ENCODE results near the gene C1orf52.

The C1orf52 gene

DNA sequence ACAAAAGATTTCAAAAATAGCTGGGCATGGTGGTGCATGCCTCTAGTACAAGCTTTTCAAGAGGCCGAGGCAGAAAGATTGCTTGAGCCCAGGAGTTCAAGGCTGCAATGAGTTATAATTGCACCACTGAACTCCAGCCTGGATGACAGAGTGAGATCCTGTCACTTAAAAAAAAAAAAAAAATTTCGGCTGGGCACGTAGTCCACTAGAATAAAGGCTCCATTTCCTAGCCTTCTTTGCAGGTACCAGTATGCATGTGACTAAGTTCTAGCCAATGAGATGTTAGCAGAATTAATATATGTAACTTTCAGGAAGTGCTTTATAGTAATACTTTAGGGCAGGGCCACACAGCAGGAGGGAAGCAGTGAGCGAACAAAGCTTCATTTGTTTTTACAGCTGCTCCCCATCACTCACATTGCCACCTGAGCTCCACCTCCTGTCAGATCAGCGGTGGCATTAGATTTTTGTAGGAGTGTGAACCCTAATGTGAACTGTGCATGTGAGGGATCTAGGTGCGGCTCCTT lies 29.8 kb downstream of the C1orf52 start:
- DNase-seq (ENCODE audit: low read depth): no peak

DNA sequence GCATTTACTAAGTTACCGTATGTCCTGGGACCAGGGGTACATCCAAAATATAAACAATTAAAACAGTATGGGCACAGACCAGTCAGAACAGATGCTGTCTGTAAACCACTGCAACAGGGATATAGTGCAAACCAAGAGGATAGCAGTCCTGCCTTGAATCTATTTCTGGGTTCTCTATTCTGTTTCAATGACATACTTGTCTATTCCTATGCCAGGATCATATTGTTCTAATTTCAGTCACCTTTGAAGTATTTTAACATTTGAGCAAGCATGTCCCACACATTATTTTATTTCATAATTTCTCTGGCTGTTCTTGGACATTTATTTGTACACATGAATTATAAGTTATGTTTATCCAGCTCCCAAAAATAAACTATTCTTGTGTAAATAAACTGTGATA lies 30.5 kb downstream of the C1orf52 start:
- DNase-seq (ENCODE audit: low read depth): no peak

GRCh38 chr1:85225624-85226380 lies 33.7 kb downstream of the C1orf52 start:
- no peak for DNase-seq (ENCODE audit: low read depth)

- no peak for DNase-seq (ENCODE audit: low read depth)
Measured at GRCh38 chr1:85224734-85225623, 34.5 kb downstream of the C1orf52 start.

- no peak for DNase-seq (ENCODE audit: low read depth)
Measured at GRCh38 chr1:85224295-85224694, 35.2 kb downstream of the C1orf52 start.

- no peak for DNase-seq (ENCODE audit: low read depth)
Measured at GRCh38 chr1:85223334-85223733, 36.1 kb downstream of the C1orf52 start.

- DNase-seq (ENCODE audit: low read depth): no peak
Measured at GRCh38 chr1:85220756-85221201, 38.7 kb downstream of the C1orf52 start.

- DNase-seq (ENCODE audit: low read depth): no peak
Measured at GRCh38 chr1:85219853-85220610, 39.4 kb downstream of the C1orf52 start.

- no peak for DNase-seq (ENCODE audit: low read depth)
Measured at GRCh38 chr1:85216697-85217096, 42.8 kb downstream of the C1orf52 start.

DNA sequence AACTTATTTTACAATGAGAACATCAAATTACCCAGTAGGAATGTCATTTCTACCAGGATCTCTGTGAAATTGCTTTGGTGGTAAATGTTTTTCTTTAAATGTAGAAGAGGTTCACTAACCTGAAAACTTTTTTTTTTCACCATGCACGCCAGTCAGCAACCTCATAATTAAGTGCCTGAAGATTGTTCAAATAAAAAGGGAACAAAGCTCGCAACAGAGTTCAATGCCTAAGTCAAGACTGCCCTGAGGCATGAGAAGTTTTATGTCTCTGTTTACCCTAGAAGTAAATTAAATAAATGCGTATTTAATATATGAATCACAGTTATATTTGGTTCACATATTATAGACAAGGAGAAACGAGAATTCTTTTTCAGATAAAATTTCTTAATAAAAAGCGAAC lies 44.8 kb downstream of the C1orf52 start:
- DNase-seq (ENCODE audit: low read depth): no peak

- DNase-seq (ENCODE audit: low read depth): no peak
Measured at GRCh38 chr1:85208488-85208887, 51.0 kb downstream of the C1orf52 start.

GRCh38 chr1:85203573-85204171 lies 55.8 kb downstream of the C1orf52 start:
- no peak for DNase-seq (ENCODE audit: low read depth)

DNA sequence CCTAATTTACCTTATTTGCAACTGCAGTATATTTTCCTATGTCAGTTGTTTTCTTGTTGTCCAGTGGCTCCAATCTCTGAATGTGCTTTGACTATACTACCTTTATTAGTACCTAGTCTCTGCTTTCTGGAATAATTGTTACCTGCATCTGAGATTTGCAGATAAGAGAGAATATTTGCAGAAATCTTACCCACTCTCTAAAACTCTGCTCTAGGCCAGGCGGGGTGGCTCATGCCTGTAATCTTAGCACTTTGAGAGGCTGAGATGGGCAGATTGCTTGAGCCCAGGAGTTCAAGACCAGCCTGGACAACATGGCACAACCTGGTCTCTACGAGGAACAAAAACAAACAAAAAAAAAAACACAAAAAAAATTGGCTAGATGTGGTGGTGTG lies 56.6 kb downstream of the C1orf52 start:
- DNase-seq (ENCODE audit: low read depth): no peak

DNA sequence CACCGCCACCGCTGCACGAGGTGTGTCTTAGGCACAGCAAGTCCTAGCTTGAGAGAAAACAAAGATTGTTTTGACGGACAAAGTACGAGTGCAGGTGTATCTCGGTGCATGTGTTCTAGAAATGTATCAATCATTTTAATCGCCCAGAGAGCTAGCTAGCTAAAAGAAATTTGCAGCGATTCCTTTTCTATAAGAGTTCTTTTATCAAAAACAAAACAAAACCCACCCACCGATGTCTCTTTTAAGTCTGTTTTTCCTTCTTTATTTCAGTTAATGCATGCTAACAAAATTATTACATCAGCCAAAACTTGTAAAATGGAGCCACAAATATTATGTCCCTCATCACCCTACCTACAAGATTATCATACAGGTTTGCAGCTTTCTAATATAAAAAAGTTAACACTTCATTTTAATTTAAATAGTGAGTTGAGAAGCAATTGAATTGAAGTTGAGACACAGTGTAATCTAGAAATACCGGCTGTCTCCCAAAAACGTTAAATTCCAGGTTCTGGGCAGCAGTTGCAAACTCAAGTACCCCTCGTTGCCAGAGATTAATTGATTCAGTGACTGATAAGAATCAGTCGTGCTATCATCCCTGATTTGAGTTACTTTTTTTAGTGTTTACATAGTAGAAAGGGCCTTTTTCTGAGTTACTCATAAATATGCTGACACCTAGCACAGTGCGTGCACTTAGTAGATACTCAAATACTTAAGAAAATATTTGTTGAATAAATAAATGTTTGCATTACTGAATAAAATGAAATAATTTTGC lies 57.2 kb downstream of the C1orf52 start:
- no peak for DNase-seq (ENCODE audit: low read depth)

DNA sequence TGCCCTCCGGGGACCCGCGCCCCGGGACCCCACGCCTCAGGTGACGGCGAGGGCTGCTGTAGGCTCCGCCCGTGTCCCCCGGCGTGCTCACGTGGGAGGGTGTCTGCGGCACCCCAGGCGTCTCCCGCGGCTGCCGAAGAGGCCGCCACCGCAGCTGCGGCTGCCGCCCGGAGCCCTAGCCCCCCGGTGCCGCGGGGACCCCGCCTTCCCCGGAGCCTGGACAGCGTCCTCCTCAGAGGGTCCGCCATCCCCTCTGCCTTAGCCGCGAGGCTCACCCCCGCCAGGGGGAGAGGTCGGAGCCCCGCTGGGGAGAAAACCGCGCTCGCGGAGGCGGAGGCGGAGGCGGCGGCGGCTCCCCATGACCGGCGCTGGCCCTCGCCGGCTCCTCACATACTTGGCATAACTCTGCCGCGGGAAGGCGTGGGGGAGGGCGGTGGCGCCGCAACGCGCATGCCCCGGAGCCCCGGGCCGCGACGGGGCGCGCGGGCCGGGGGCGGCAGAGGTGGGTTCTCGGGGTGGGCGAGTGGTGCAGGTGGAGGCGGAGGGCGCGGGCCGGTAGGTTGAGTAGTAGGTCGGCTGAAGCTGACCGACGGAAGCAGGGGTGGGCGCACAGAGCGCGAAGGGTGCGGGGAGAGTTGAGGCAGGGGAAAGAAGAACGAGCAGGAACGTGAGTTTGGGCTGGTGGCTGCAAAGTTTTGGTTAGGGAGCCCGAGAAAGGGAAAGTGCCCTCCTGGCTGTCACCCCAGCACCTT lies 57.9 kb downstream of the C1orf52 start:
- no peak for DNase-seq (ENCODE audit: low read depth)

DNA sequence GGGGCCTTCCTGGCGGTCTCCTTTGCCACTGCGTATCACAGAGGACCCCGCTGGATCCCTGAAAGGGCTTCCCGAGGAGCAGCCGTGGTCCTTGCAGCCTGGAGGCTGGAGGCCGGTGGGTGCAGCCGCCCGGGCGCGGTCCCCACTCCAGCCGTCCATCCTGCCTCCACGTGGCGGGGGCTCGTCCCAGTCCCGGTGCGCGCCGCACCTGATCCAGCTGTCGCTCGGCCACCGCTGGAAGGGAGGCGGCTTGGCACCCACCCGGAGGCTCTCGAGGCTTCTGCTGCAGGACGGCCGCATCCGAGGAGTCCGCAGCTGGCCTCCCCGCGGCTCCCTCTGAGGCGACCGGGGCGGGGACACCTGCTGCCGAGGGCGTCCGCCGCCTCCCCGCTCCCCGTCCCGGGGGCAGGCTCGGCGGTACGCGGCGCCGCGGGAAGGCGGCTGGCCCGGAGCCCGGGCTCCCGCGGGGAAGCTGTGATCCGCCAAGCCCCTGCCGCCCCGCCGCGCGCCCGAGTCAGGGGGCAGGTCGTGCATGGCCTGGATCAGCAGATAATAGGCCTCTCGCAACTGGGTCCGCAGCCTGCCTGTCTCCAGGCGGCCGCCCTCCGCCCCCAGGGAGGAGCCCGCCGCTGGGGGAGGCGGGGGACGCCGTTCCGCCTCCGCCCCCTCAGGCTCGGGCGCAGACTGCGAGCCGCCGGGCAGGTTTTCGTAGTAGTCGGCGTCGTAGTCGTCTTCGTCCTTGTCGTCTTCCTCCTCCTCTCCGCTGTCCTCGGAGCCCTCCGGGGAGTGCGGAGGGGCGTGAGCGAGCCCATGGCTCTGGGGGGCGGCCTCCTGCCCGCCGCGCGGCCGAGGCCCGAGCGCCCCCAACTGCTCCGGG lies 58.8 kb downstream of the C1orf52 start, which contains the start of gene SYDE2:
Gene SYDE2, minus strand, starts transcription at position 554 of the 877 bp plus-strand sequence. Its CDS starts 20 bp downstream, at position 534.
- no peak for DNase-seq (ENCODE audit: low read depth)
